CD8-positive, alpha-beta memory T cell (primary cell): ENCODE data around the gene CACNA1G. TPM values are rescaled to one million over a fixed set of nuclear protein-coding genes. Genes with fewer than 3 reads are reported as not detected.

ENCODE experiments used
- CTCF ChIA-PET: fragments of 350-600 bp; sonication (Branson Sonifier 250); formaldehyde crosslinking; loops from one replicate; lab custom pipeline; 2021; ENCODE audit warnings: antibody characterized with exemption; lab: Charles Lee
- POLR2A ChIA-PET: fragments of 350-600 bp; sonication (Branson Sonifier 250); formaldehyde crosslinking; loops from one replicate; lab custom pipeline; 2021; ENCODE audit warnings: antibody characterized with exemption; lab: Charles Lee
- DNase-seq, 5 donors: peaks; one replicate each; pipeline versions ENCODE4 v3.0.0 to v3.0.0-alpha.2; 2020 to 2022; ENCODE audit warnings: mixed read lengths in 1 of 5
- H3K27ac ChIP-seq: one replicate; pipeline ENCODE4 v1.7.0; 2013; ENCODE audit warnings: low read depth, mild to moderate bottlenecking, low read length, moderate library complexity
- H3K27me3 ChIP-seq: 2 replicates; pipeline ENCODE4 v1.7.0; 2013; ENCODE audit warnings: low read length, mild to moderate bottlenecking; ENCODE audit not compliant: insufficient read depth, poor library complexity, severe bottlenecking
- H3K36me3 ChIP-seq: 2 replicates; pipeline ENCODE4 v1.7.0; 2013; ENCODE audit warnings: mild to moderate bottlenecking, low read length, moderate library complexity; ENCODE audit not compliant: insufficient read depth
- H3K4me1 ChIP-seq: 2 replicates; pipeline ENCODE4 v1.7.0; 2013; ENCODE audit warnings: mild to moderate bottlenecking, low read length, moderate library complexity; ENCODE audit not compliant: insufficient read depth
- H3K4me3 ChIP-seq: 2 replicates; pipeline ENCODE4 v1.7.0; 2013; ENCODE audit warnings: mild to moderate bottlenecking, low read length
- H3K9me3 ChIP-seq: 2 replicates; pipeline ENCODE4 v1.7.0; 2013; ENCODE audit warnings: mild to moderate bottlenecking, low read length
- H3K27ac Mint-ChIP-seq, 8 donors: one replicate each; pipeline ENCODE4 v1.8.0; 2020 to 2021; ENCODE audit warnings: mixed read lengths in 8 of 8, mild to moderate bottlenecking in 6 of 8, inconsistent platforms in 3 of 8, moderate library complexity in 3 of 8
- H3K27me3 Mint-ChIP-seq, 2 donors: one replicate each; pipeline ENCODE4 v1.8.0; 2020 to 2021; ENCODE audit warnings: mixed read lengths in 2 of 2, mild to moderate bottlenecking in 1 of 2, moderate library complexity in 1 of 2
- H3K36me3 Mint-ChIP-seq, 3 donors: one replicate each; pipeline ENCODE4 v1.8.0; 2020 to 2021; ENCODE audit warnings: mixed read lengths in 3 of 3, inconsistent platforms in 1 of 3, mild to moderate bottlenecking in 1 of 3
- H3K4me1 Mint-ChIP-seq, 3 donors: one replicate each; pipeline ENCODE4 v1.8.0; 2020 to 2021; ENCODE audit warnings: mixed read lengths in 3 of 3, inconsistent platforms in 1 of 3, mild to moderate bottlenecking in 1 of 3
- H3K4me3 Mint-ChIP-seq, 7 donors: one replicate each; pipeline ENCODE4 v1.8.0; 2020 to 2021; ENCODE audit warnings: mixed read lengths in 7 of 7, mild to moderate bottlenecking in 6 of 7, moderate library complexity in 4 of 7, inconsistent platforms in 2 of 7
- H3K9me3 Mint-ChIP-seq, 5 donors: one replicate each; pipeline ENCODE4 v1.8.0; 2020 to 2022; ENCODE audit warnings: mixed read lengths in 5 of 5, mild to moderate bottlenecking in 3 of 5, moderate library complexity in 2 of 5, inconsistent platforms in 1 of 5
- polyA plus RNA-seq: library from polyadenylated mRNA; unstranded; fragments of 300-500 nt; fragmentation: Illumina TruSeq; gene quantifications from one replicate; pipeline ENCODE4 v1.2.3, GENCODE V29; 2021
- total RNA-seq, 2 experiments: library from RNA; stranded (reverse); gene quantifications; one replicate each; pipeline ENCODE4 v1.2.3, GENCODE V29; 2021

CACNA1G gene
- total and polyA plus RNA-seq, 3 experiments from 2014 or later: 0.07 TPM; not detected in 2

DNA sequence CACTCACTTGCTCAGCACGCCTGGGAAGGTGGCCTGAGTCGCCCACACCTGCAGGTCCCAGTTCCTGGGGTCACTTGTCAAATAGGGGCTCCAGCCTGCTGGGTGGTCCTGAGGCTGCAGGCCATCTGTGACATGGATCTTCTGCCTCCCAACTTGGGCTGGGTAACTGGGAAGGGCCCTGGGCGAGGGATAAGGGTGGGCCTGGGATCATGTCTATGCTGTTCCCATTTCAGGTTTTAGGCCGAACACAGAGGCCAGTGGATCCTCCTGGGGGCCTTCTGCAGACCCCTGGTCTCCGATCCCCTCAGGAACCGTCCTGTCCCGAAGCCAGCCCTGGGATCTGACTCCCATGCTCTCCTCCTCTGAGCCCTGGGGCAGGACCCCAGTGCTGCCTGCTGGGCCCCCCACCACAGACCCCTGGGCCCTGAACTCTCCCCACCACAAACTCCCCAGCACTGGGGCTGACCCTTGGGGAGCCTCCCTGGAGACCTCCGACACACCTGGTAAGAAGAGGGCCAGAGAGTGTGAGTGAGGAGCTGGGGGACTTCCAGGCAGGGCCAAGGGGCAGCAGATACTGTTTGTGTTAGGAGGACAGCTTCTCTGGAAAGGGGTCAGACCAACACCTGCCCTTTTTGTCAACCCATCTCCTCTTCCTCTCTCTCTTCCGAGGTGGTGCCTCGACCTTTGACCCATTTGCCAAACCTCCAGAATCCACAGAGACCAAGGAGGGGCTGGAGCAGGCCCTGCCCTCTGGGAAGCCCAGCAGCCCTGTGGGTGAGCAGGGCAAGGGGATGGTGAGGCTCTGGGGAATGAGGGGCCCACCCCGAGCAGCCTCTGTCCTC, 19.7 kb upstream of the CACNA1G start:
- H3K4me3 Mint-ChIP-seq: peak overlapping the region in 4 of 7 donors; percentile 19 to 85 (median 83)
- no peak for DNase-seq

GRCh38 chr17:50541402-50541715, 19.2 kb upstream of the CACNA1G start:
- no peaks in the 10 kb centered on the region for H3K9me3 Mint-ChIP-seq
- peak overlapping the region in 4 of 8 donors; percentile 29 to 93 (median 50) for H3K27ac Mint-ChIP-seq
- H3K36me3 ChIP-seq: no peaks in the 10 kb centered on the region
- peak overlapping the region; percentile 38 for H3K27ac ChIP-seq
- peak overlapping the region; percentile 39 for H3K4me3 ChIP-seq
- H3K27me3 ChIP-seq: peaks cover 7% of the 10 kb centered on the region
- H3K4me1 Mint-ChIP-seq: peaks cover 11 to 18% (median 12%) of the 10 kb centered on the region in 3 donors
- peak overlapping the region; percentile 79 to 91 (median 82) for H3K4me3 Mint-ChIP-seq
- CTCF ChIA-PET: interaction anchor here (1.1 to 2.5 kb wide), 3 partner anchors 21 to 144 kb away, joined by 3 to 10 read pairs (median 4); partner anchors contain the start of gene LRRC59
- POLR2A ChIA-PET: no interaction called here
- DNase-seq: no peak
- H3K36me3 Mint-ChIP-seq: no peaks in the 10 kb centered on the region
- H3K4me1 ChIP-seq: peaks cover 15% of the 10 kb centered on the region
- H3K27me3 Mint-ChIP-seq: peaks cover 0 to 1% of the 10 kb centered on the region in 2 donors
- no peaks in the 10 kb centered on the region for H3K9me3 ChIP-seq

More for the DNA sequence above, 19.7 kb upstream of the CACNA1G start:
- Histone ChIP-seq H3K4me3 (no peak overlapping the region), H3K4me1 (peaks cover 13% of the 10 kb centered on the region), H3K27me3 (peaks cover 7% of the 10 kb centered on the region), H3K36me3 (no peaks in the 10 kb centered on the region), H3K9me3 (no peaks in the 10 kb centered on the region), H3K27ac (no peak overlapping the region)
- CTCF ChIA-PET: interaction anchor here (1.1 to 2.5 kb wide), 2 partner anchors 20 to 143 kb away, joined by 3 to 10 read pairs; partner anchors contain the start of gene LRRC59
- Mint-ChIP-seq H3K27me3 (peaks cover 0 to 3% of the 10 kb centered on the region in 2 donors), H3K4me1 (peaks cover 11 to 15% (median 12%) of the 10 kb centered on the region in 3 donors), H3K36me3 (no peaks in the 10 kb centered on the region), H3K27ac (peak overlapping the region in 1 of 8 donors; percentile 36), H3K9me3 (no peaks in the 10 kb centered on the region)
- POLR2A ChIA-PET: no interaction called here

GRCh38 chr17:50541716-50542688, 18.5 kb upstream of the CACNA1G start:
- H3K27ac Mint-ChIP-seq: peak overlapping the region; percentile 11 to 93 (median 62)
- POLR2A ChIA-PET: no interaction called here
- DNase-seq: peak; percentile 77 to 86 (median 81)
- no peaks in the 10 kb centered on the region for H3K36me3 ChIP-seq
- H3K9me3 Mint-ChIP-seq: no peaks in the 10 kb centered on the region
- CTCF ChIA-PET: interaction anchor here (0.7 to 2.5 kb wide), 9 partner anchors 15 to 144 kb away, joined by 3 to 10 read pairs (median 3); partner anchors contain the start of genes CACNA1G and LRRC59
- H3K4me1 Mint-ChIP-seq: peaks cover 13 to 25% (median 16%) of the 10 kb centered on the region in 3 donors
- peaks cover 7% of the 10 kb centered on the region for H3K27me3 ChIP-seq
- H3K4me1 ChIP-seq: peaks cover 20% of the 10 kb centered on the region
- peak overlapping the region; percentile 38 for H3K27ac ChIP-seq
- no peaks in the 10 kb centered on the region for H3K36me3 Mint-ChIP-seq
- peak overlapping the region; percentile 79 to 91 (median 82) for H3K4me3 Mint-ChIP-seq
- H3K27me3 Mint-ChIP-seq: peaks cover 0 to 1% of the 10 kb centered on the region in 2 donors
- peak overlapping the region; percentile 39 for H3K4me3 ChIP-seq
- no peaks in the 10 kb centered on the region for H3K9me3 ChIP-seq

DNA sequence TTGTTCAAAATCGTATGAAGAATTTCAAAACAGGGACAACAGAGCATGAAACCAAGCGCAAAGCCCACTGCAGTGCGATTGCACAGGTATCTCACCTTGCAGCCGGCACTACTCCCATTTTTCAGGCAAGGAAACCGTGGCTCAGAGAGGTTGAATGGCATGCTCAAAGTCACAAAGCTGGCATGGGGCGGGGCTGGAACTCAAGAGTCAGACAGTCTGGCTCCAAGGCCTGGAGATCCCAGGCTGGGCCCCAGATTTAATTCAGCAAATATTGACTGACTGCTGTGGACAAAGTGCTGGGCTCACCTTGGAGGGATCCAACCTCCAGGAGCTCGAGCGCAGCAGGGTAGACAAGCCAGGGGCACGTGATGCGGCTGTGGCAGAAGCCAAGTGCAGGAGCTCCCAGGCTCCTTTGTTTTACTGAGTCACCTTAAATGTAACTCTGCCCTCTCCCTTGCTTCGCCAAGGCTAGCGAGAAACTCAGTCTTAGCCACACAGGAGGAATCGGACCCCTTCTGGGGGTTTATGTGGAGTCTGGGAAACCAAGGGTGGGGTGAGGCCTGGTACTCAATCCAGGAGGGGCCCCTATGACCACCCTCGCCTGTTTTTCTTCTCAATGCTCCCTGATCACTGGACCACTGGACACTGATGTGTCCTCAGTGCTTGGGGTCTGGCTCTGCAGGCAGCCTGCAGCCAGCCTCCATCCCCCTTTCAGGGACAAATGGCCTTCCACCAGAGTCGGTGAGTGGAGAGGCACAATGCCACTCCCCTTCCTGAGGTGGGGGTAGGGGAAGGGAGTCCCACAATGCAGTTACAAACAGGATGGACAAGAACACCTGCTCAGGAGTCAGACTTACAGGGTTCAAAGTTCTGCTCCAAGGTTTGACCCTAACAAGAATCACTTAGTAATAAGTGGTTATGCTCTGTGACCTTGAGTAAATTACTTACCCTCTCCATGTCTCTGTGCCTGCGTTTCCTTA, 17.4 kb upstream of the CACNA1G start:
- H3K36me3 ChIP-seq: no peaks in the 10 kb centered on the region
- POLR2A ChIA-PET: no interaction called here
- peak overlapping the region in 2 of 8 donors; percentile 38 to 73 for H3K27ac Mint-ChIP-seq
- peak overlapping the region; percentile 79 to 91 (median 82) for H3K4me3 Mint-ChIP-seq
- H3K36me3 Mint-ChIP-seq: no peaks in the 10 kb centered on the region
- H3K4me3 ChIP-seq: peak overlapping the region; percentile 39
- H3K9me3 Mint-ChIP-seq: no peaks in the 10 kb centered on the region
- no peak overlapping the region for H3K27ac ChIP-seq
- peaks cover 15 to 30% (median 16%) of the 10 kb centered on the region in 3 donors for H3K4me1 Mint-ChIP-seq
- peaks cover 29% of the 10 kb centered on the region for H3K4me1 ChIP-seq
- DNase-seq: no peak
- H3K27me3 ChIP-seq: peaks cover 7% of the 10 kb centered on the region
- CTCF ChIA-PET: interaction anchor here (0.7 to 2.5 kb wide), 8 partner anchors 17 to 146 kb away, joined by 3 to 10 read pairs (median 4); partner anchors contain the start of genes CACNA1G and LRRC59
- H3K9me3 ChIP-seq: no peaks in the 10 kb centered on the region
- peaks cover 0 to 1% of the 10 kb centered on the region in 2 donors for H3K27me3 Mint-ChIP-seq

- Histone ChIP-seq H3K27me3 (peaks cover 7% of the 10 kb centered on the region), H3K9me3 (no peaks in the 10 kb centered on the region), H3K4me3 (no peak overlapping the region), H3K27ac (no peak overlapping the region), H3K4me1 (peaks cover 29% of the 10 kb centered on the region), H3K36me3 (no peaks in the 10 kb centered on the region)
- Mint-ChIP-seq H3K36me3 (no peaks in the 10 kb centered on the region), H3K4me3 (peak overlapping the region in 3 of 7 donors; percentile 37 to 73 (median 37)), H3K27ac (peak overlapping the region in 2 of 8 donors; percentile 19 to 44), H3K27me3 (peaks cover 0 to 3% of the 10 kb centered on the region in 2 donors), H3K9me3 (no peaks in the 10 kb centered on the region), H3K4me1 (peaks cover 15 to 30% (median 16%) of the 10 kb centered on the region in 3 donors)
- CTCF ChIA-PET: no interaction called here
- POLR2A ChIA-PET: no interaction called here
- no peak for DNase-seq
These were observed 16.0 kb upstream of the CACNA1G start for GRCh38 chr17:50544516-50544915.

GRCh38 chr17:50545311-50545710, 15.2 kb upstream of the CACNA1G start:
- no peaks in the 10 kb centered on the region for H3K36me3 ChIP-seq

More at GRCh38 chr17:50545311-50545710, 15.2 kb upstream of the CACNA1G start:
- Histone ChIP-seq H3K4me1 (peaks cover 29% of the 10 kb centered on the region), H3K27ac (no peak overlapping the region), H3K4me3 (no peak overlapping the region), H3K9me3 (no peaks in the 10 kb centered on the region), H3K27me3 (peaks cover 7% of the 10 kb centered on the region)
- H3K27me3 Mint-ChIP-seq: peaks cover 0 to 4% of the 10 kb centered on the region in 2 donors
- H3K27ac Mint-ChIP-seq: no peak overlapping the region
- no peaks in the 10 kb centered on the region for H3K9me3 Mint-ChIP-seq
- H3K4me3 Mint-ChIP-seq: peak overlapping the region in 2 of 7 donors; percentile 8 to 73
- no peak for DNase-seq
- POLR2A ChIA-PET: no interaction called here
- H3K4me1 Mint-ChIP-seq: peaks cover 15 to 30% (median 16%) of the 10 kb centered on the region in 3 donors
- H3K36me3 Mint-ChIP-seq: peaks cover 0 to 3% (median 0%) of the 10 kb centered on the region in 3 donors
- CTCF ChIA-PET: interaction anchor here (1.8 kb wide), 1 partner anchor 84 kb away, joined by 7 read pairs; no protein-coding TSS in a partner anchor
